Retinal pigment epithelial cell (primary cell): ENCODE measurements around the gene MKLN1.

ENCODE experiments used
- DNase-seq: peaks from one replicate; pipeline ENCODE4 v3.0.0-alpha.2; 2010; ENCODE audit warnings: low read depth
- H3K4me3 ChIP-seq: 2 replicates; pipeline ENCODE4 v1.5.1; 2011; ENCODE audit warnings: mild to moderate bottlenecking, low read length, control low read depth, moderate library complexity
- TF ChIP-seq, protein P1 (sequence below): conservative IDR thresholded peaks from 2 replicates; pipeline ENCODE4 v1.5.1; 2011; ENCODE audit warnings: low read depth, low read length, control low read depth, inconsistent platforms

MKLN1 gene

DNA sequence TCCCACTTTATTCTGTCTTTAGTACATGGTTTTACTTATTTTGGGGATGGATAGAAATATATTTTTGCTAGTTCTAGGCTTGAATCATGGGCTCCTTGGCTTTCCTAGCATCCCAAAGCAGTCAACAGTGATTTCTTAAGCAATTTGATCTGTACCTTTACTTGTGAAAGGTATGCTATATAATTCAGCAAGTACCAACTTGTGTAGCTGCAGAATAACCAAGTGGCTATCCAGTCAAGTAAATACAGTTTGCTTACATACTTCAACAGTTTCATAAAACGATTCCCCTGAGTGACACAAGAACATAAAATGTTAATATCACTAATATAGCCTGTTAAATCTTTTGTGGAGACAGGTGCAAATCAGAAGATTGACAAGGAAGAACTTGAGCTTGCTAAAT, 161.5 kb downstream of the MKLN1 start:
- H3K4me3 ChIP-seq = no peak overlapping the region
- TF ChIP-seq, protein P1, sequence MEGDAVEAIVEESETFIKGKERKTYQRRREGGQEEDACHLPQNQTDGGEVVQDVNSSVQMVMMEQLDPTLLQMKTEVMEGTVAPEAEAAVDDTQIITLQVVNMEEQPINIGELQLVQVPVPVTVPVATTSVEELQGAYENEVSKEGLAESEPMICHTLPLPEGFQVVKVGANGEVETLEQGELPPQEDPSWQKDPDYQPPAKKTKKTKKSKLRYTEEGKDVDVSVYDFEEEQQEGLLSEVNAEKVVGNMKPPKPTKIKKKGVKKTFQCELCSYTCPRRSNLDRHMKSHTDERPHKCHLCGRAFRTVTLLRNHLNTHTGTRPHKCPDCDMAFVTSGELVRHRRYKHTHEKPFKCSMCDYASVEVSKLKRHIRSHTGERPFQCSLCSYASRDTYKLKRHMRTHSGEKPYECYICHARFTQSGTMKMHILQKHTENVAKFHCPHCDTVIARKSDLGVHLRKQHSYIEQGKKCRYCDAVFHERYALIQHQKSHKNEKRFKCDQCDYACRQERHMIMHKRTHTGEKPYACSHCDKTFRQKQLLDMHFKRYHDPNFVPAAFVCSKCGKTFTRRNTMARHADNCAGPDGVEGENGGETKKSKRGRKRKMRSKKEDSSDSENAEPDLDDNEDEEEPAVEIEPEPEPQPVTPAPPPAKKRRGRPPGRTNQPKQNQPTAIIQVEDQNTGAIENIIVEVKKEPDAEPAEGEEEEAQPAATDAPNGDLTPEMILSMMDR = no peak
- DNase-seq = no peak

GRCh38 chr7:131489881-131490280, 162.2 kb downstream of the MKLN1 start:
- no peak overlapping the region for H3K4me3 ChIP-seq
- no peak for DNase-seq
- TF ChIP-seq, protein P1 = no peak

- no peak for DNase-seq
- TF ChIP-seq, protein P1 = no peak
- H3K4me3 ChIP-seq = no peak overlapping the region
Observed at GRCh38 chr7:131493081-131493480, 165.4 kb downstream of the MKLN1 start.

DNA sequence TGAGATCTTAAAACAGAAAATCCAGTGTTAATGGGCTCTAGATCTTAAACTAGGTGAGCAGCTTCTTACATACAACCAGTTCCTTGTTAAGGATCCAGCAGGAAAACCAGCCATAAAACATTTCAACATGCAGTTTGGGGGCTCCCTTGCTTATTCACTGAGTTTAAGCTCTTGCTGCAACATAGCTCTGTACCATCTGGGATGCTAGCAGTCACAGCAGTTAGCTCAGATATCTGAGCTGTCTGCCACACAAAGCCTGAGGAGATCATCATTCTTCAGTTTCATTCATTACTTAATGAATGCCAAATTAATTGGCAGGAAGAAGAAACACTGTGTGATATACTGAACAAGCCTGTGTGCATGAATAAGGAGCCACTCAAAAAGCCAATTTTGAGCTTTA, 165.9 kb downstream of the MKLN1 start:
- TF ChIP-seq, protein P1 = no peak
- no peak for DNase-seq
- no peak overlapping the region for H3K4me3 ChIP-seq

DNA sequence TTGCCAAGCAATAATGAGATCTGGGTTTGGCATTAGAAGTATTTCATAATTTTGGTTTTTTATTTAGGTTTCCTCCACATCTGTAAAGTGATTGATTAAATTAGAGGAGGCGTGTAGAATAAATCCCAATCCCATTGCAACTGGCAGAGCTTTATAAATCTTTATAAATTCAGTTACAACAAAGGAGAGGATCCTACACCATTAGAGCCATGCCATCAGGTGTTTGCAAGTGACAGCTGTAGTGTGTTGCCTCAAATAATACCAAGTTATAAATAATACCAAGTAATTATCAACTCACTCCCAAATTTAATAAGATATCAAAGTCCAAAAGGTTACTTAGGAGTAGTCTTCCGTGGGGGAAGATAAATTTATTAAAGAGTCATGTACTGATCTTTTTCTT, 166.5 kb downstream of the MKLN1 start:
- TF ChIP-seq, protein P1 = no peak
- H3K4me3 ChIP-seq = no peak overlapping the region
- no peak for DNase-seq

- TF ChIP-seq, protein P1 = no peak
Observed at GRCh38 chr7:131495669-131496498, 168.2 kb downstream of the MKLN1 start.

DNA sequence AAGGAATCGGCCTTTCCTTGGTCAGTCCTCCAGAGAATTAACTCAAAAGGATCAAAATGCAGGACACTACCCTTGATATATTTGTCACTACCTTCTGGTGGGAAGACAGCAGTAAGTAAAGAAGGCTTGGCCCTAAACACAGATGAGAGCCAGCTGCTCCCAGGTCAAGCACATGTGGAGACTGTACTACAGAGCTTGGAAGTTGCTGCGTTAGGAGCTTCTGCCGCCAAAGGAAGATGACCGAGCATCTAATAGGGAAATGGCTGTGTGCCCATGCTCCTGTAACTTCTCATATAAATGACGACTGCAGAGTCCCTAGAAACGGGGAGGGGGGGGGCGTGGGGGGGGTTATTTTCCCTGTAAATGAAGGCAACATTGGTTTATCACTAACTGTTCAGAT, 169.8 kb downstream of the MKLN1 start:
- DNase-seq = no peak
- TF ChIP-seq, protein P1 = no peak
- H3K4me3 ChIP-seq = no peak overlapping the region

More at GRCh38 chr7:131495669-131496498, 168.2 kb downstream of the MKLN1 start:
- DNase-seq = no peak
- H3K4me3 ChIP-seq = no peak overlapping the region
